ENCODE measurements around the gene HOXA7.

The HOXA7 gene

GRCh38 chr7:27104341-27105058 lies 52.0 kb downstream of the HOXA7 start:
- DNase-seq (ENCODE audit: low read depth): no peak
- TF ChIP-seq, protein P1, sequence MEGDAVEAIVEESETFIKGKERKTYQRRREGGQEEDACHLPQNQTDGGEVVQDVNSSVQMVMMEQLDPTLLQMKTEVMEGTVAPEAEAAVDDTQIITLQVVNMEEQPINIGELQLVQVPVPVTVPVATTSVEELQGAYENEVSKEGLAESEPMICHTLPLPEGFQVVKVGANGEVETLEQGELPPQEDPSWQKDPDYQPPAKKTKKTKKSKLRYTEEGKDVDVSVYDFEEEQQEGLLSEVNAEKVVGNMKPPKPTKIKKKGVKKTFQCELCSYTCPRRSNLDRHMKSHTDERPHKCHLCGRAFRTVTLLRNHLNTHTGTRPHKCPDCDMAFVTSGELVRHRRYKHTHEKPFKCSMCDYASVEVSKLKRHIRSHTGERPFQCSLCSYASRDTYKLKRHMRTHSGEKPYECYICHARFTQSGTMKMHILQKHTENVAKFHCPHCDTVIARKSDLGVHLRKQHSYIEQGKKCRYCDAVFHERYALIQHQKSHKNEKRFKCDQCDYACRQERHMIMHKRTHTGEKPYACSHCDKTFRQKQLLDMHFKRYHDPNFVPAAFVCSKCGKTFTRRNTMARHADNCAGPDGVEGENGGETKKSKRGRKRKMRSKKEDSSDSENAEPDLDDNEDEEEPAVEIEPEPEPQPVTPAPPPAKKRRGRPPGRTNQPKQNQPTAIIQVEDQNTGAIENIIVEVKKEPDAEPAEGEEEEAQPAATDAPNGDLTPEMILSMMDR (conservative IDR thresholded peaks at IDR 0.05; ENCODE audit: low read depth, low read length): no peak
- no peak overlapping the region for H3K4me3 ChIP-seq (ENCODE audit: low read length)
